Measurements from ENCODE around the gene NSMF.

GRCh38 chr9:137465720-137466388 lies 6.7 kb upstream of the NSMF start:
- TF ChIP-seq YY1 (tag by site-specific recombination; IDR thresholded peaks at IDR 0.05) (no peak), ZNF274 (IDR thresholded peaks at IDR 0.05; ENCODE audit: low read length) (no peak), ZNF274 (tag by site-specific recombination; IDR thresholded peaks at IDR 0.05; ENCODE audit: borderline replicate concordance) (no peak), ZNF350 (tag by site-specific recombination; IDR thresholded peaks at IDR 0.05) (no peak), ZNF341 (tag by site-specific recombination; IDR thresholded peaks at IDR 0.05; ENCODE audit: low read depth) (no peak), TRIM28 (IDR thresholded peaks at IDR 0.05; ENCODE audit: borderline replicate concordance, low read length) (no peak), ZNF830 (tag by site-specific recombination; IDR thresholded peaks at IDR 0.05; ENCODE audit: low read depth) (no peak), ZNF362 (tag by site-specific recombination; IDR thresholded peaks at IDR 0.05) (no peak), SETDB1 (IDR thresholded peaks at IDR 0.05; ENCODE audit: insufficient read length, low read length) (no peak)
- TF ChIP-seq, protein P1, sequence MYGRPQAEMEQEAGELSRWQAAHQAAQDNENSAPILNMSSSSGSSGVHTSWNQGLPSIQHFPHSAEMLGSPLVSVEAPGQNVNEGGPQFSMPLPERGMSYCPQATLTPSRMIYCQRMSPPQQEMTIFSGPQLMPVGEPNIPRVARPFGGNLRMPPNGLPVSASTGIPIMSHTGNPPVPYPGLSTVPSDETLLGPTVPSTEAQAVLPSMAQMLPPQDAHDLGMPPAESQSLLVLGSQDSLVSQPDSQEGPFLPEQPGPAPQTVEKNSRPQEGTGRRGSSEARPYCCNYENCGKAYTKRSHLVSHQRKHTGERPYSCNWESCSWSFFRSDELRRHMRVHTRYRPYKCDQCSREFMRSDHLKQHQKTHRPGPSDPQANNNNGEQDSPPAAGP (tag by site-specific recombination; IDR thresholded peaks at IDR 0.05), result no peak
- TF ChIP-seq, protein P2, sequence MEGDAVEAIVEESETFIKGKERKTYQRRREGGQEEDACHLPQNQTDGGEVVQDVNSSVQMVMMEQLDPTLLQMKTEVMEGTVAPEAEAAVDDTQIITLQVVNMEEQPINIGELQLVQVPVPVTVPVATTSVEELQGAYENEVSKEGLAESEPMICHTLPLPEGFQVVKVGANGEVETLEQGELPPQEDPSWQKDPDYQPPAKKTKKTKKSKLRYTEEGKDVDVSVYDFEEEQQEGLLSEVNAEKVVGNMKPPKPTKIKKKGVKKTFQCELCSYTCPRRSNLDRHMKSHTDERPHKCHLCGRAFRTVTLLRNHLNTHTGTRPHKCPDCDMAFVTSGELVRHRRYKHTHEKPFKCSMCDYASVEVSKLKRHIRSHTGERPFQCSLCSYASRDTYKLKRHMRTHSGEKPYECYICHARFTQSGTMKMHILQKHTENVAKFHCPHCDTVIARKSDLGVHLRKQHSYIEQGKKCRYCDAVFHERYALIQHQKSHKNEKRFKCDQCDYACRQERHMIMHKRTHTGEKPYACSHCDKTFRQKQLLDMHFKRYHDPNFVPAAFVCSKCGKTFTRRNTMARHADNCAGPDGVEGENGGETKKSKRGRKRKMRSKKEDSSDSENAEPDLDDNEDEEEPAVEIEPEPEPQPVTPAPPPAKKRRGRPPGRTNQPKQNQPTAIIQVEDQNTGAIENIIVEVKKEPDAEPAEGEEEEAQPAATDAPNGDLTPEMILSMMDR (tag by site-specific recombination; IDR thresholded peaks at IDR 0.05), result no peak
- TF ChIP-seq, protein P3, sequence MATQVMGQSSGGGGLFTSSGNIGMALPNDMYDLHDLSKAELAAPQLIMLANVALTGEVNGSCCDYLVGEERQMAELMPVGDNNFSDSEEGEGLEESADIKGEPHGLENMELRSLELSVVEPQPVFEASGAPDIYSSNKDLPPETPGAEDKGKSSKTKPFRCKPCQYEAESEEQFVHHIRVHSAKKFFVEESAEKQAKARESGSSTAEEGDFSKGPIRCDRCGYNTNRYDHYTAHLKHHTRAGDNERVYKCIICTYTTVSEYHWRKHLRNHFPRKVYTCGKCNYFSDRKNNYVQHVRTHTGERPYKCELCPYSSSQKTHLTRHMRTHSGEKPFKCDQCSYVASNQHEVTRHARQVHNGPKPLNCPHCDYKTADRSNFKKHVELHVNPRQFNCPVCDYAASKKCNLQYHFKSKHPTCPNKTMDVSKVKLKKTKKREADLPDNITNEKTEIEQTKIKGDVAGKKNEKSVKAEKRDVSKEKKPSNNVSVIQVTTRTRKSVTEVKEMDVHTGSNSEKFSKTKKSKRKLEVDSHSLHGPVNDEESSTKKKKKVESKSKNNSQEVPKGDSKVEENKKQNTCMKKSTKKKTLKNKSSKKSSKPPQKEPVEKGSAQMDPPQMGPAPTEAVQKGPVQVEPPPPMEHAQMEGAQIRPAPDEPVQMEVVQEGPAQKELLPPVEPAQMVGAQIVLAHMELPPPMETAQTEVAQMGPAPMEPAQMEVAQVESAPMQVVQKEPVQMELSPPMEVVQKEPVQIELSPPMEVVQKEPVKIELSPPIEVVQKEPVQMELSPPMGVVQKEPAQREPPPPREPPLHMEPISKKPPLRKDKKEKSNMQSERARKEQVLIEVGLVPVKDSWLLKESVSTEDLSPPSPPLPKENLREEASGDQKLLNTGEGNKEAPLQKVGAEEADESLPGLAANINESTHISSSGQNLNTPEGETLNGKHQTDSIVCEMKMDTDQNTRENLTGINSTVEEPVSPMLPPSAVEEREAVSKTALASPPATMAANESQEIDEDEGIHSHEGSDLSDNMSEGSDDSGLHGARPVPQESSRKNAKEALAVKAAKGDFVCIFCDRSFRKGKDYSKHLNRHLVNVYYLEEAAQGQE (tag by site-specific recombination; IDR thresholded peaks at IDR 0.05), result no peak

Measured in HEK293 (cell line).